Peyer's patch (tissue), 4 donors: ENCODE results near the gene CTDSPL. TPM values are rescaled to one million over a fixed set of nuclear protein-coding genes. Genes with fewer than 3 reads are reported as not detected.
"Not testable (repeated sequence)": the region's sequence is repeated elsewhere in the genome, so short reads cannot be mapped to it uniquely, and the experiment has no call there.

Experiments
- DNase-seq, 3 donors: peaks; one replicate each; pipeline ENCODE4 v3.0.0-alpha.2; 2017 to 2019
- H3K27ac ChIP-seq, 4 donors: fragments of 200-600 bp; sonication (generic); one replicate each; pipeline ENCODE4 v1.5.1; 2016 to 2019
- H3K27me3 ChIP-seq, 2 donors: fragments of 200-600 bp; sonication (generic); one replicate each; pipeline ENCODE4 v1.5.1; 2019
- H3K36me3 ChIP-seq, 3 donors: fragments of 200-600 bp; sonication (generic); one replicate each; pipeline ENCODE4 v1.5.1; 2016 to 2019
- H3K4me1 ChIP-seq, 4 donors: fragments of 200-600 bp; sonication (generic); one replicate each; pipeline ENCODE4 v1.5.1; 2016 to 2019
- H3K4me3 ChIP-seq, 4 donors: fragments of 200-600 bp; sonication (generic); 1 replicate in 3 of 4; 2 replicates in 1 of 4; pipeline ENCODE4 v1.5.1; 2016 to 2019; ENCODE audit warnings: mild to moderate bottlenecking in 1 of 4
- H3K9me3 ChIP-seq, 4 donors: fragments of 200-600 bp; sonication (generic); one replicate each; pipeline ENCODE4 v1.5.1; 2016 to 2019; ENCODE audit warnings: mild to moderate bottlenecking in 1 of 4
- POLR2A ChIP-seq, 2 donors: fragments of 450-650 bp; IDR thresholded peaks; one replicate each; pipeline ENCODE4 v1.5.1; 2017; ENCODE audit warnings: antibody characterized with exemption in 2 of 2, mild to moderate bottlenecking in 2 of 2, moderate library complexity in 2 of 2
- small RNA-seq, 2 donors: library from RNA; depleted of rRNA; stranded (forward); fragments of <200 nt; gene quantifications; one replicate each; pipeline ENCODE3, GENCODE V24; 2016
- total RNA-seq, 4 donors: library from RNA; depleted of rRNA; stranded (reverse); fragments of >200 nt; gene quantifications; one replicate each; pipeline ENCODE4 v1.1.0, GENCODE V29; 2016
- TF ChIP-seq, protein P1 (sequence below), 6 experiments: fragments of 450-650 bp in 4 of 6; fragments of 200-600 bp in 2 of 6; sonication (generic) in 1 of 6; IDR thresholded peaks; one replicate each; pipeline ENCODE4 v1.5.1; 2017 to 2019; ENCODE audit warnings: antibody characterized with exemption in 6 of 6, mild to moderate bottlenecking in 3 of 6, moderate library complexity in 1 of 6

Gene CTDSPL
- total RNA-seq, 4 donors from 2014 or later = 36.3 to 42.3 (median 38.4) TPM

DNA sequence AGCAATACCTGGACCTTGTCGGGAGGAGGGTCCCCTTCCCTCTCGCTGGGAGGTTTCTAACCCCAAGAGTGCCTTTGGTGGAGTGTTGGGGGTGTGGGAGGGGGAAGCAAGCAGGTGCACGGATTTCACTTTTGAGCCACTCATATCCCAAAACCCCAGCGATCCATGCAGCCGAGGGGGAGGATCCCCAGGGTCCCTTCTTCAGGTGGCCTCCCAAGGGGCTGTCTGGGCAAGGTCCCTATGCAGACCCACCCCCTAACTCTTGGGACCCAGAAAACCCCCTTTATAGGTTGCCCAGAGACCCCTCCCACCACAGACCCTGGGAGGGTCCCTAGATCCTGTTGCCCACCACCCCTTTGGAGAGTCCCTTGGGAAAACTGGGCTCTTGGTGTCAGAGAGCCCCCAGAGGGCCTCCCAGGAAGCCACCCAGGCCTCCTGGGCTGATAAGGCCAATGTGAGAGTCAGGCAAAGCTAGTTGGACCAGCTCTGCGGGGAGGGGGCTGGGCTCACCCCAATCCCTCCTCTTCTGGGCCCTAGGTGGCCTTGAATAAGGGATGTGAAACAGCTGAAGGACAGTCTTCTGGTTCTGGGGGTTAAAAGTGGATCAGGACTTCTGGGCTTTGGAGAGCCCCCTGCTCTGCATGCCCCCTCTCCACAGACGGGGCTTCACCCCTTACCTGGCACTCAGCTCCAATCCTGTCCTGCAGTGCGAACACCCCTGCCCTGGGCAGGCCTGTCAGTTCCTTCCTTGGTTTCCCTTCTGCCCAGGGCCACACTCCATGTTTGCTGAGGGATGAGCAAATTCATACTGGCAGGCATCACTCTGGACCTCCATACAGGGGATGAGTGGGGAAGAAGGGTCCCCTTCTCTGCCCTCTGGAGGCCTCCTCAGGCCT, 168.7 kb downstream of the CTDSPL start:
- Histone ChIP-seq H3K27ac (peak overlapping the region; percentile 60 to 75 (median 64)), H3K9me3 (no peaks in the 10 kb centered on the region), H3K36me3 (no peaks in the 10 kb centered on the region), H3K27me3 (no peaks in the 10 kb centered on the region), H3K4me1 (peaks cover 3 to 22% (median 12%) of the 10 kb centered on the region in 4 donors), H3K4me3 (peak overlapping the region; percentile 46 to 66 (median 52))
- TF ChIP-seq, protein P1, sequence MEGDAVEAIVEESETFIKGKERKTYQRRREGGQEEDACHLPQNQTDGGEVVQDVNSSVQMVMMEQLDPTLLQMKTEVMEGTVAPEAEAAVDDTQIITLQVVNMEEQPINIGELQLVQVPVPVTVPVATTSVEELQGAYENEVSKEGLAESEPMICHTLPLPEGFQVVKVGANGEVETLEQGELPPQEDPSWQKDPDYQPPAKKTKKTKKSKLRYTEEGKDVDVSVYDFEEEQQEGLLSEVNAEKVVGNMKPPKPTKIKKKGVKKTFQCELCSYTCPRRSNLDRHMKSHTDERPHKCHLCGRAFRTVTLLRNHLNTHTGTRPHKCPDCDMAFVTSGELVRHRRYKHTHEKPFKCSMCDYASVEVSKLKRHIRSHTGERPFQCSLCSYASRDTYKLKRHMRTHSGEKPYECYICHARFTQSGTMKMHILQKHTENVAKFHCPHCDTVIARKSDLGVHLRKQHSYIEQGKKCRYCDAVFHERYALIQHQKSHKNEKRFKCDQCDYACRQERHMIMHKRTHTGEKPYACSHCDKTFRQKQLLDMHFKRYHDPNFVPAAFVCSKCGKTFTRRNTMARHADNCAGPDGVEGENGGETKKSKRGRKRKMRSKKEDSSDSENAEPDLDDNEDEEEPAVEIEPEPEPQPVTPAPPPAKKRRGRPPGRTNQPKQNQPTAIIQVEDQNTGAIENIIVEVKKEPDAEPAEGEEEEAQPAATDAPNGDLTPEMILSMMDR (IDR thresholded peaks at IDR 0.05) = no peak
- no peak for TF ChIP-seq POLR2A (IDR thresholded peaks at IDR 0.05)
- peak in 1 of 3 donors; percentile 43 for DNase-seq

DNA sequence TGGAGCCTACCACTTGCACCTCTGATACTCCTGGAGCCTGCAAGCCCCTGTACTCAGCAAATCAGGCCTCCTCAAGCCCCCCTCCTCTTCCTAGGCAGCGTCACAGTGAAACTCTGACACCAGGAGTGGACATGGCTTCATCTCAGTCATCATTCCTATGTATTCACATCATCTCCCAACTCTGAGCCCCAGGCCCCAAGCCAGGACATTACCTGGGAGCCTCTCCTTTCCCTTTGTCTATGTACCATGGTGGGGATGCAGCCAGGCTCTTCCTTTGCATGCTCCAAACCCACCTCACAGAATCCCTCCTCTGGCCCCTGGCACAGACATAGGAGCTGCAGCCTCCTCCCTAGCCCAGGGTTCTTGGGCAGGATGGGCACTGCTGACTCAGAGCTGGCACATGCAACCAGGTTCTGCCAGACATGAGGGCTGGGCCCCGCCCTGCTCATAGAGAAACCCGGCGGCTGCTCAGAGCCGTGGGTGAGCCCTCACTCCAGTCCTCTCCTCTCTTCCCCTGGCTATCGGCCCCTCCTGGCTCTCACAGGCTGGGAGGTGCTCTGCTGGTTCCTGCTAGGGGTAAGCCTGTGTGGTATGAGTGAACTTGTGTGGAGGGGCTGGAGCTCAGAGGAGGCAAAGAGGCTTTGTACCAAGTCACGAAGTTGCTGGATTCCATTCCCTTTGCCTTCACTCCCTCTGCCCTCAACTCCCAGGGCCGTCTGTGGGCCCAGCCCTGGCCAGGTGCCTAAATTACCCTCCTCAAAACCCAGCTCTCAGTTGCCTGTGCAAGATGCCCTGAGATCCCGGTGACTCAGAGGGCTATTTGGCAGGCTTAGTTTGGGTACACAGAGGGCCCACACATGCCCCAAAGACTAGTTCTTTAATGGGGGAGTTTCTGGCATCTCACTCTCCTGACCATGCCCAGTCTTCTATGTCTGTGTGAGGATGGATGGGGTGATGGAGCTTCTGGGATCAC, 169.6 kb downstream of the CTDSPL start:
- TF ChIP-seq, protein P1 (IDR thresholded peaks at IDR 0.05) = no peak
- TF ChIP-seq POLR2A (IDR thresholded peaks at IDR 0.05) = no peak
- Histone ChIP-seq H3K9me3 (no peaks in the 10 kb centered on the region), H3K27ac (no peak overlapping the region), H3K27me3 (no peaks in the 10 kb centered on the region), H3K4me3 (no peak overlapping the region), H3K36me3 (no peaks in the 10 kb centered on the region), H3K4me1 (peaks cover 3 to 17% (median 9%) of the 10 kb centered on the region in 4 donors)
- DNase-seq = peak in 2 of 3 donors; percentile 77 to 82

DNA sequence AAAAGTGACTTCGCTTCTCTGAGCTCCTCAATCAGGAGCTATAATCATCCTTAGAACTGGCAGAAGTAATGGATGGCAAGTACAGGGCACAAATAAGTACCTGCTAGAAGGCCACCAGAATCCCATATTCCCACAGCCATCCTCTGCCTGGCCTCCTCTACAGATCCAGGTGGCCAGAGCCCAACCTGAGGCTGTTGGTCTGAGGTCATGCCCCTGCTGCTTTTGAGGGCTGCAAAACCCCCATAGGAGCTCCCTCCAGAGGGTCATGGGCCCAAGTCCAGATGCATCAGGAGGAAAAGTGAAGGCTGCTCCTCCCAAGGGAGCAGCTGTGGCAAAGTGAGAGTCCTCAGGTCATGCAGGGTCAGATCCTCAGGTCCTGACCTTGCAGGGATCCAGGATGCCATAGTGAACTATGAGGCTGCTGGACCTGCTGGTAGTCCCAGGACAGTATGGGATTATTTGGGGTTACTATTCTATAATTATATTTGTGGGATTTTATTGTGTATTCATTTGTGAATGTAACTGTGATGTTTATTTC, 170.7 kb downstream of the CTDSPL start:
- peaks cover 3 to 17% (median 9%) of the 10 kb centered on the region in 4 donors for H3K4me1 ChIP-seq

DNA sequence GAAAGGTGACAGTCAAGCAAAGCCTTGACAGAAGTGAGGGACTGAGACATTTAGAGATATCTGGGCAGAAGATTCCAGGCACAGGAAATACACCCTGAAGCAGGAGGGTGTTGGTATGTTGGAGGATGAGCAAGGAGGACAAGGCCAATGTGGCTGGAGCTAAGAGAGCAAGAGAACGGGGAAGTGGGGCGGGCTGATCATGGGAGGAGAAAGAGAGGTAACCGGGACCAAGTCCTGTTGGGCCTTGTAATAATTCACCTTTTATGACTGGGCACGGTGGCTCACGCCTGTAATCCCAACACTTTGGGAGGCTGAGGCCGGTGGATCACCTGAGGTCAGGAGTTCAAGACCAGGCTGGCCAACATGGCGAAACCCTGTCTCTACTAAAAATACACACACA, 171.9 kb downstream of the CTDSPL start:
- H3K36me3 ChIP-seq, H3K4me3 ChIP-seq, H3K27me3 ChIP-seq, H3K9me3 ChIP-seq, H3K27ac ChIP-seq: not testable (repeated sequence)
- H3K4me1 ChIP-seq = peaks cover 3 to 16% (median 9%) of the 10 kb centered on the region in 4 donors
- peak in 1 of 3 donors; percentile 44 for DNase-seq

More for the DNA sequence above, 170.7 kb downstream of the CTDSPL start:
- H3K27ac ChIP-seq = no peak overlapping the region
- peak in 1 of 3 donors; percentile 25 for DNase-seq
- H3K27me3 ChIP-seq = no peaks in the 10 kb centered on the region
- no peaks in the 10 kb centered on the region for H3K9me3 ChIP-seq
- TF ChIP-seq, protein P1 (IDR thresholded peaks at IDR 0.05) = no peak
- TF ChIP-seq POLR2A (IDR thresholded peaks at IDR 0.05) = no peak
- H3K4me3 ChIP-seq = no peak overlapping the region
- H3K36me3 ChIP-seq = no peaks in the 10 kb centered on the region

Small RNA genes within 50 kb of the gene (small RNA-seq; reads per million reads assigned to genes)
- gene MIR26A1 (0 to 2.0 reads per million in 2 donors), gene RF00019 (0 reads per million in 2 donors)

Other genes with a start within 250 kb of the CTDSPL start
- 100 to 1,000 TPM in 3 of 4 donors, 10 to 100 TPM in 1; 59.4 to 309 (median 230) TPM for gene VILL, start 128.9 kb downstream of the CTDSPL start, total RNA-seq
- gene PLCD1, start 167.8 kb downstream of the CTDSPL start, total RNA-seq = 10 to 100 TPM; 36.6 to 47.0 (median 40.5) TPM
- 1 to 10 TPM in 1 of 4 donors, under 1 TPM in 3; 0.18 to 2.2 (median 0.75) TPM for gene DLEC1, start 177.3 kb downstream of the CTDSPL start, total RNA-seq